RWPE2 (cell line): ENCODE data around the gene JAZF1.
"Not testable (repeated sequence)": the region's sequence is repeated elsewhere in the genome, so short reads cannot be mapped to it uniquely, and the experiment has no call there.

Experiments
- ATAC-seq: fragments of 200-7000 bp; cut with Tn5 transposase; 3 replicates; pipeline ENCODE4 v1.9.1; 2021; ENCODE audit warnings: low read depth
- DNase-seq: peaks from one replicate; pipeline ENCODE4 v3.0.0-alpha.2; 2020; ENCODE audit warnings: low spot score
- H3K27ac ChIP-seq: fragments of 450-650 bp; 2 replicates; pipeline ENCODE4 v1.5.1; 2017; ENCODE audit warnings: mild to moderate bottlenecking; ENCODE audit not compliant: poor library complexity, severe bottlenecking
- H3K27me3 ChIP-seq: fragments of 250-450 bp; sonication (Bioruptor Pico); 2 replicates; pipeline ENCODE4 v1.5.1; 2021; ENCODE audit warnings: mild to moderate bottlenecking, moderate library complexity; ENCODE audit not compliant: insufficient read depth, poor library complexity, severe bottlenecking
- H3K36me3 ChIP-seq: fragments of 250-450 bp; sonication (Bioruptor Pico); 2 replicates; pipeline ENCODE4 v1.5.1; 2020; ENCODE audit warnings: low read depth, mild to moderate bottlenecking, moderate library complexity
- H3K4me1 ChIP-seq: fragments of 250-450 bp; sonication (Bioruptor Pico); 2 replicates; pipeline ENCODE4 v1.5.1; 2021; ENCODE audit warnings: mild to moderate bottlenecking, moderate library complexity; ENCODE audit not compliant: insufficient read depth, poor library complexity, severe bottlenecking
- H3K4me3 ChIP-seq: fragments of 250-450 bp; sonication (Bioruptor Pico); 2 replicates; pipeline ENCODE4 v1.5.1; 2021; ENCODE audit warnings: mild to moderate bottlenecking, moderate library complexity; ENCODE audit not compliant: severe bottlenecking
- H3K9me3 ChIP-seq: fragments of 250-450 bp; sonication (Bioruptor Pico); 2 replicates; pipeline ENCODE4 v1.5.1; 2021; ENCODE audit warnings: mild to moderate bottlenecking, moderate library complexity; ENCODE audit not compliant: severe bottlenecking
- CTCF ChIP-seq: fragments of 450-650 bp; IDR thresholded peaks from one replicate; pipeline ENCODE4 v1.5.1; 2017; ENCODE audit warnings: mild to moderate bottlenecking, moderate library complexity; ENCODE audit not compliant: poor library complexity, severe bottlenecking

Gene JAZF1

GRCh38 chr7:28017372-28017771 is 163.2 kb downstream of the JAZF1 start:
- DNase-seq: no peak
- H3K36me3 ChIP-seq: no peaks in the 10 kb centered on the region
- H3K4me1 ChIP-seq: no peaks in the 10 kb centered on the region
- no peak for ATAC-seq
- no peak overlapping the region for H3K27ac ChIP-seq
- no peaks in the 10 kb centered on the region for H3K9me3 ChIP-seq
- TF ChIP-seq CTCF: no peak
- no peaks in the 10 kb centered on the region for H3K27me3 ChIP-seq
- no peak overlapping the region for H3K4me3 ChIP-seq

- Histone ChIP-seq H3K36me3 (no peaks in the 10 kb centered on the region), H3K9me3 (no peaks in the 10 kb centered on the region), H3K27ac (no peak overlapping the region), H3K27me3 (no peaks in the 10 kb centered on the region), H3K4me1 (no peaks in the 10 kb centered on the region), H3K4me3 (no peak overlapping the region)
- DNase-seq: no peak
- no peak for TF ChIP-seq CTCF
- no peak for ATAC-seq
Observed at GRCh38 chr7:28016297-28016696, 164.3 kb downstream of the JAZF1 start.

GRCh38 chr7:28015169-28015568 is 165.4 kb downstream of the JAZF1 start:
- ATAC-seq: no peak
- Histone ChIP-seq H3K4me1 (no peaks in the 10 kb centered on the region), H3K4me3 (no peak overlapping the region), H3K27me3 (no peaks in the 10 kb centered on the region), H3K36me3 (no peaks in the 10 kb centered on the region), H3K27ac (no peak overlapping the region), H3K9me3 (no peaks in the 10 kb centered on the region)
- TF ChIP-seq CTCF: no peak
- DNase-seq: no peak

- not testable (repeated sequence) for H3K4me1 ChIP-seq, ATAC-seq, H3K9me3 ChIP-seq, H3K27ac ChIP-seq, H3K36me3 ChIP-seq, H3K27me3 ChIP-seq, DNase-seq, H3K4me3 ChIP-seq
Observed at GRCh38 chr7:28014340-28014739, 166.3 kb downstream of the JAZF1 start.

GRCh38 chr7:28013441-28013840 is 167.2 kb downstream of the JAZF1 start:
- Histone ChIP-seq H3K4me1 (no peaks in the 10 kb centered on the region), H3K27ac (no peak overlapping the region), H3K36me3 (no peaks in the 10 kb centered on the region), H3K9me3 (no peaks in the 10 kb centered on the region), H3K4me3 (no peak overlapping the region), H3K27me3 (no peaks in the 10 kb centered on the region)
- no peak for DNase-seq
- no peak for TF ChIP-seq CTCF
- ATAC-seq: no peak

GRCh38 chr7:28013019-28013418 is 167.6 kb downstream of the JAZF1 start:
- no peaks in the 10 kb centered on the region for H3K27me3 ChIP-seq
- no peaks in the 10 kb centered on the region for H3K4me1 ChIP-seq
- H3K36me3 ChIP-seq: no peaks in the 10 kb centered on the region
- no peaks in the 10 kb centered on the region for H3K9me3 ChIP-seq
- no peak for TF ChIP-seq CTCF
- no peak overlapping the region for H3K4me3 ChIP-seq
- no peak overlapping the region for H3K27ac ChIP-seq
- DNase-seq (no peak), ATAC-seq (no peak)
